Mammary epithelial cell (primary cell): ENCODE results near the gene CASQ2.

ENCODE experiments used
- EZH2 ChIP-seq: IDR thresholded peaks from 2 replicates; pipeline ENCODE4 v1.6.1; 2012; ENCODE audit warnings: low read length, inconsistent platforms, borderline replicate concordance
- TF ChIP-seq, protein P1 (sequence below), 2 donors: IDR thresholded peaks in 1 of 2; conservative IDR thresholded peaks in 1 of 2; 2 replicates each; pipeline ENCODE4 v1.5.1; 2011 to 2012; ENCODE audit warnings: inconsistent platforms in 2 of 2, low read length in 2 of 2, mild to moderate bottlenecking in 2 of 2, control low read depth in 1 of 2, low read depth in 1 of 2; ENCODE audit not compliant: insufficient read depth in 1 of 2; ENCODE audit errors: extremely low read depth in 1 of 2

GRCh38 chr1:115677565-115677964 is 90.9 kb downstream of the CASQ2 start:
- TF ChIP-seq, protein P1, sequence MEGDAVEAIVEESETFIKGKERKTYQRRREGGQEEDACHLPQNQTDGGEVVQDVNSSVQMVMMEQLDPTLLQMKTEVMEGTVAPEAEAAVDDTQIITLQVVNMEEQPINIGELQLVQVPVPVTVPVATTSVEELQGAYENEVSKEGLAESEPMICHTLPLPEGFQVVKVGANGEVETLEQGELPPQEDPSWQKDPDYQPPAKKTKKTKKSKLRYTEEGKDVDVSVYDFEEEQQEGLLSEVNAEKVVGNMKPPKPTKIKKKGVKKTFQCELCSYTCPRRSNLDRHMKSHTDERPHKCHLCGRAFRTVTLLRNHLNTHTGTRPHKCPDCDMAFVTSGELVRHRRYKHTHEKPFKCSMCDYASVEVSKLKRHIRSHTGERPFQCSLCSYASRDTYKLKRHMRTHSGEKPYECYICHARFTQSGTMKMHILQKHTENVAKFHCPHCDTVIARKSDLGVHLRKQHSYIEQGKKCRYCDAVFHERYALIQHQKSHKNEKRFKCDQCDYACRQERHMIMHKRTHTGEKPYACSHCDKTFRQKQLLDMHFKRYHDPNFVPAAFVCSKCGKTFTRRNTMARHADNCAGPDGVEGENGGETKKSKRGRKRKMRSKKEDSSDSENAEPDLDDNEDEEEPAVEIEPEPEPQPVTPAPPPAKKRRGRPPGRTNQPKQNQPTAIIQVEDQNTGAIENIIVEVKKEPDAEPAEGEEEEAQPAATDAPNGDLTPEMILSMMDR (conservative IDR thresholded peaks at IDR 0.05 in 1 of 2, IDR thresholded peaks at IDR 0.05 in 1 of 2; ENCODE audit: extremely low read depth in 1 of 2, insufficient read depth in 1 of 2, low read depth in 1 of 2, low read length in 2 of 2) = no peak
- TF ChIP-seq EZH2 = no peak
